Keratinocyte (primary cell): ENCODE results near the gene ZC3H7A. TPM values are rescaled to one million over a fixed set of nuclear protein-coding genes. Genes with fewer than 3 reads are reported as not detected.

Source experiments
- DNase-seq: peaks from one replicate; pipeline ENCODE4 v3.0.0-alpha.2; 2011; ENCODE audit warnings: low read depth, missing footprints, low spot score
- FAIRE-seq: peaks from 2 replicates; lab custom pipeline; 2011; peaks lifted over from hg19 to GRCh38; lab: Jason Lieb, UNC
- H2AFZ ChIP-seq: 2 replicates; pipeline ENCODE4 v1.6.0; 2012; ENCODE audit warnings: low read length, control low read depth, inconsistent platforms; ENCODE audit not compliant: control insufficient read depth
- H3K27ac ChIP-seq: 2 replicates; pipeline ENCODE4 v1.5.1; 2011; ENCODE audit warnings: low read length; ENCODE audit not compliant: control insufficient read depth, insufficient read depth
- H3K27me3 ChIP-seq: 3 replicates; pipeline ENCODE4 v1.6.0; 2011; ENCODE audit warnings: low read length; ENCODE audit not compliant: control insufficient read depth, insufficient read depth; ENCODE audit errors: extremely low read depth
- H3K36me3 ChIP-seq, 2 experiments: 2 replicates in 1 of 2; 3 replicates in 1 of 2; pipeline ENCODE4 v1.5.1; 2011; ENCODE audit warnings: low read length in 2 of 2, mild to moderate bottlenecking in 1 of 2; ENCODE audit not compliant: control insufficient read depth in 2 of 2, insufficient read depth in 2 of 2; ENCODE audit errors: extremely low read depth in 1 of 2
- H3K4me1 ChIP-seq: 3 replicates; pipeline ENCODE4 v1.5.1; 2011; ENCODE audit warnings: low read length; ENCODE audit not compliant: control insufficient read depth, insufficient read depth; ENCODE audit errors: extremely low read depth
- H3K4me2 ChIP-seq: 3 replicates; pipeline ENCODE4 v1.6.0; 2011; ENCODE audit warnings: low read depth, low read length; ENCODE audit not compliant: control insufficient read depth, insufficient read depth; ENCODE audit errors: extremely low read depth
- H3K4me3 ChIP-seq, 3 experiments: fragments of 200-600 bp in 1 of 3; sonication (generic) in 1 of 3; 2 replicates in 2 of 3; 3 replicates in 1 of 3; pipeline ENCODE4 v1.5.1; 2011 to 2016; ENCODE audit warnings: low read length in 3 of 3, mild to moderate bottlenecking in 3 of 3, control low read depth in 2 of 3, inconsistent platforms in 1 of 3, low read depth in 1 of 3, mixed read lengths in 1 of 3, mixed run types in 1 of 3, moderate library complexity in 1 of 3; ENCODE audit not compliant: control insufficient read depth in 2 of 3, insufficient read depth in 2 of 3; ENCODE audit errors: extremely low read depth in 1 of 3
- H3K79me2 ChIP-seq: 2 replicates; pipeline ENCODE4 v1.6.0; 2012; ENCODE audit warnings: low read length; ENCODE audit not compliant: control insufficient read depth, insufficient read depth
- H3K9ac ChIP-seq: 3 replicates; pipeline ENCODE4 v1.6.0; 2011; ENCODE audit warnings: low read length; ENCODE audit not compliant: control insufficient read depth, insufficient read depth; ENCODE audit errors: extremely low read depth
- H3K9me1 ChIP-seq: 3 replicates; pipeline ENCODE4 v1.6.0; 2011; ENCODE audit warnings: low read length; ENCODE audit not compliant: control insufficient read depth, insufficient read depth; ENCODE audit errors: extremely low read depth
- H3K9me3 ChIP-seq: 2 replicates; pipeline ENCODE4 v1.5.1; 2012; ENCODE audit warnings: low read depth, low read length; ENCODE audit not compliant: control insufficient read depth
- H4K20me1 ChIP-seq: 3 replicates; pipeline ENCODE4 v1.6.0; 2011; ENCODE audit warnings: low read length; ENCODE audit not compliant: control insufficient read depth, insufficient read depth; ENCODE audit errors: extremely low read depth
- EZH2 ChIP-seq: IDR thresholded peaks from one replicate; pipeline ENCODE4 v1.6.1; 2012; ENCODE audit warnings: inconsistent platforms, mild to moderate bottlenecking, low read length, moderate library complexity
- dilution Hi-C: fragments of 300-500 bp; cut with MboI; formaldehyde crosslinking; loops from one replicate; pipeline ENCODE4 v1.7.0; 2020; ENCODE audit warnings: low sequenced_read_pairs; ENCODE audit not compliant: extremely low pct_ligation_motif_present
- polyA plus RNA-seq, 5 experiments: library from polyadenylated mRNA; depleted of rRNA in 3 of 5; stranded (reverse) in 3 of 5; stranded (forward) in 1 of 5; unstranded in 1 of 5; fragments of >200 nt; gene quantifications; 1 replicate in 1 of 5; 2 replicates in 3 of 5; 3 replicates in 1 of 5; pipeline versions ENCODE4 v1.2.1 to v1.2.3, GENCODE V29; 2011 to 2012; ENCODE audit warnings: missing spikeins in 2 of 5, low read depth in 1 of 5, low replicate concordance in 1 of 5
- TF ChIP-seq, protein P1 (sequence below), 3 experiments: IDR thresholded peaks in 1 of 3; conservative IDR thresholded peaks in 1 of 3; optimal IDR thresholded peaks in 1 of 3; 2 replicates in 2 of 3; 3 replicates in 1 of 3; pipeline versions ENCODE3 to v1.5.1; 2011; ENCODE audit warnings: low read length in 3 of 3, mild to moderate bottlenecking in 3 of 3, moderate library complexity in 2 of 3, control low read depth in 1 of 3, inconsistent platforms in 1 of 3; ENCODE audit not compliant: insufficient read depth in 2 of 3; ENCODE audit errors: extremely low read depth in 1 of 3

The ZC3H7A gene
- polyA plus RNA-seq, 1 donor (not counting 4 experiments of a cell fraction or from before 2014, with no cell fraction given): 43.9 TPM

DNA sequence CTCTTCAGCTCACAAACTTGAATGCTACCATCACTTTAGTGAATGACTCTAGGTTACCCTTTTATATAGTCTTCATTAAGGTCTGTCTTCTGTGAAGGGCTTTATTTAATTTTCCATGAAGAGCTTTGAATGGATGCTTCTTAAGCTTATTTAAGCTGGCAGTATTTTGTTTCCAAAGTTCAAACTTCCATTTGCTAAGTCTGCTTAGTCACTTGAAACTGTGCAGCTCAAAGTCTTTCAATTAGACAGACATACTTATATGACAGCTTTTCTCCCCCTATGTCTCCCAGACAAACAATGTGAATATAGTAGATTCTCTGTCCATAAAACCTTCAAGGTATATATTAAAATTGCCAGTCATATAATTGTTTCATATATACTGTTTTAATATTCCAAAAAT, 77.9 kb downstream of the ZC3H7A start:
- Histone ChIP-seq H3K36me3 (peaks cover 14 to 21% of the 10 kb centered on the region in 2 experiments), H3K27me3 (no peaks in the 10 kb centered on the region), H3K4me2 (no peak overlapping the region), H4K20me1 (no peaks in the 10 kb centered on the region), H3K9ac (no peak overlapping the region), H3K27ac (no peak overlapping the region), H3K4me1 (no peaks in the 10 kb centered on the region), H3K9me1 (no peaks in the 10 kb centered on the region), H3K79me2 (no peaks in the 10 kb centered on the region), H2AFZ (no peak overlapping the region), H3K9me3 (no peaks in the 10 kb centered on the region), H3K4me3 (no peak overlapping the region)
- TF ChIP-seq EZH2: no peak
- TF ChIP-seq, protein P1, sequence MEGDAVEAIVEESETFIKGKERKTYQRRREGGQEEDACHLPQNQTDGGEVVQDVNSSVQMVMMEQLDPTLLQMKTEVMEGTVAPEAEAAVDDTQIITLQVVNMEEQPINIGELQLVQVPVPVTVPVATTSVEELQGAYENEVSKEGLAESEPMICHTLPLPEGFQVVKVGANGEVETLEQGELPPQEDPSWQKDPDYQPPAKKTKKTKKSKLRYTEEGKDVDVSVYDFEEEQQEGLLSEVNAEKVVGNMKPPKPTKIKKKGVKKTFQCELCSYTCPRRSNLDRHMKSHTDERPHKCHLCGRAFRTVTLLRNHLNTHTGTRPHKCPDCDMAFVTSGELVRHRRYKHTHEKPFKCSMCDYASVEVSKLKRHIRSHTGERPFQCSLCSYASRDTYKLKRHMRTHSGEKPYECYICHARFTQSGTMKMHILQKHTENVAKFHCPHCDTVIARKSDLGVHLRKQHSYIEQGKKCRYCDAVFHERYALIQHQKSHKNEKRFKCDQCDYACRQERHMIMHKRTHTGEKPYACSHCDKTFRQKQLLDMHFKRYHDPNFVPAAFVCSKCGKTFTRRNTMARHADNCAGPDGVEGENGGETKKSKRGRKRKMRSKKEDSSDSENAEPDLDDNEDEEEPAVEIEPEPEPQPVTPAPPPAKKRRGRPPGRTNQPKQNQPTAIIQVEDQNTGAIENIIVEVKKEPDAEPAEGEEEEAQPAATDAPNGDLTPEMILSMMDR (optimal IDR thresholded peaks at IDR 0.05 in 1 of 3, IDR thresholded peaks at IDR 0.05 in 1 of 3, conservative IDR thresholded peaks at IDR 0.05 in 1 of 3; ENCODE audit: extremely low read depth in 1 of 3, insufficient read depth in 2 of 3, low read length in 3 of 3): no peak
- DNase-seq (no peak), FAIRE-seq (no peak)
- dilution Hi-C loops: no loop called here

GRCh38 chr16:11717811-11718210, 79.2 kb downstream of the ZC3H7A start:
- H3K4me3 ChIP-seq: no peak overlapping the region
- no peak for DNase-seq
- no peak for TF ChIP-seq EZH2
- H3K4me1 ChIP-seq: no peaks in the 10 kb centered on the region
- H3K27ac ChIP-seq: no peak overlapping the region
- H3K36me3 ChIP-seq: peaks cover 17 to 21% of the 10 kb centered on the region in 2 experiments
- H2AFZ ChIP-seq: no peak overlapping the region
- no peaks in the 10 kb centered on the region for H3K9me1 ChIP-seq
- H3K27me3 ChIP-seq: no peaks in the 10 kb centered on the region
- no peaks in the 10 kb centered on the region for H3K9me3 ChIP-seq
- no peaks in the 10 kb centered on the region for H3K79me2 ChIP-seq
- H3K9ac ChIP-seq: no peak overlapping the region
- FAIRE-seq: no peak
- H4K20me1 ChIP-seq: no peaks in the 10 kb centered on the region
- H3K4me2 ChIP-seq: no peak overlapping the region
- dilution Hi-C loops: no loop called here

DNA sequence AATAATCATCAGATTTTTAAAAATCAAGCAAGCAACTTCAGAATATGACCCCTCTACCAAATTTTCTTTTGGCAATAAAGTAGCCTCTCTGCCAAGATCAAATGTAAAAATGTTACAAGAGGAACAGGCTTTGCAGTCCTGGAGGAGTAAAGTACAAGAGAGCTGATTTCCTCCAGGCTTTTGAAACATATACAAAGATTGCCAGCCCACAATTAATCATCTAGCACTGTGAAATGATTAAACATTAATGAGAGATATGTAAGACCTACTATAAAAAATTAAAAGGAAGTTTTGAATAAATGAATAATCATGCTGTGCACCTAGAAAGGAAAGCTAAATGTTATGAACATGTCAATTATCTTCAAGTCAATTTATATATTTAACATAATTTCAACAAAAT, 80.7 kb downstream of the ZC3H7A start:
- Histone ChIP-seq H2AFZ (no peak overlapping the region), H3K4me3 (no peak overlapping the region), H3K4me1 (no peaks in the 10 kb centered on the region), H3K9me3 (no peaks in the 10 kb centered on the region), H3K27me3 (no peaks in the 10 kb centered on the region), H3K36me3 (peaks cover 15 to 20% of the 10 kb centered on the region in 2 experiments), H4K20me1 (no peaks in the 10 kb centered on the region), H3K79me2 (no peaks in the 10 kb centered on the region), H3K9ac (no peak overlapping the region), H3K4me2 (no peak overlapping the region), H3K27ac (no peak overlapping the region), H3K9me1 (no peaks in the 10 kb centered on the region)
- no peak for TF ChIP-seq EZH2
- TF ChIP-seq, protein P1 (optimal IDR thresholded peaks at IDR 0.05 in 1 of 3, IDR thresholded peaks at IDR 0.05 in 1 of 3, conservative IDR thresholded peaks at IDR 0.05 in 1 of 3; ENCODE audit: extremely low read depth in 1 of 3, insufficient read depth in 2 of 3, low read length in 3 of 3): no peak
- FAIRE-seq (no peak), DNase-seq (no peak)
- dilution Hi-C loops: no loop called here
